DMS79 (cell line): ENCODE measurements around the gene UBE2R2.
"Not testable (repeated sequence)": the region's sequence is repeated elsewhere in the genome, so short reads cannot be mapped to it uniquely, and the experiment has no call there.

Experiments
- DNase-seq: peaks from one replicate; lab custom pipeline; 2025; lab: John Stamatoyannopoulos, UW

Gene UBE2R2

DNA sequence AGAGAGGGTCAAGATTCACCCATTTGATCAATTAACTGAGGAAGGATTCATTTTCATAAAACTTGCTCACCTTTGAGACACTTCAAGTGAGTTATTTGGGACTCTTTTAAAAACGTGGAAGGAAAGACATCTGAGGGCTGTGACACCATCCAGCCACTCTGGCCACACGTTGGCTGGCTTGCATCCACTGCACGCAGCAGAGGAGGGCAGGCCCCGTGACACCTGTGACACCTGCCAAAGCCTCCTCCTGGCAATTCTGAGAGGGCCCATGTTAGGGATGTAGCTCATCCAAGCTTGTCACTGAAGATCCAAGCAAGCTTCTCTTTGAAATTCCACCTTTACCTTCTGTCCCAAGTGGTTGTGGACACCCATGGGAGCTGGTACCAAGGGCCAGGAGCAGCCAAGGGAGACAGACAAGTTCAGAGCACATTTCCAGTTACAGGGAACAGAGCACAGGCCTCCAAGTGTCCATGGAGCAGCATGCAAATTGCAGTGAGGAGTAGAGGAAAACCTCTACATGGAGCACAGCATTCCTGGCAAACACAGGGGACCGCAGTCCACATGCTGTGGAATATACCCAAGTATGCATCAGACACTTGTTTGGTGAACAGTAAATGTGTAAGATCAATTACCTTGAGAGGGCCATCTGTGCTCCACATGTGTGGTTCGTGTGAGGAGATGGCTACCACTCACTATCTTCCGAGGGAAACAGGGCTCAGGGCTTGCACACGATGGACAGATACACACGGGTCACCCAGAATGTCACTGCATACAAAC lies 16.8 kb upstream of the UBE2R2 start:
- DNase-seq: no peak

- no peak for DNase-seq
These were observed 16.1 kb upstream of the UBE2R2 start for GRCh38 chr9:33800886-33801285.

DNA sequence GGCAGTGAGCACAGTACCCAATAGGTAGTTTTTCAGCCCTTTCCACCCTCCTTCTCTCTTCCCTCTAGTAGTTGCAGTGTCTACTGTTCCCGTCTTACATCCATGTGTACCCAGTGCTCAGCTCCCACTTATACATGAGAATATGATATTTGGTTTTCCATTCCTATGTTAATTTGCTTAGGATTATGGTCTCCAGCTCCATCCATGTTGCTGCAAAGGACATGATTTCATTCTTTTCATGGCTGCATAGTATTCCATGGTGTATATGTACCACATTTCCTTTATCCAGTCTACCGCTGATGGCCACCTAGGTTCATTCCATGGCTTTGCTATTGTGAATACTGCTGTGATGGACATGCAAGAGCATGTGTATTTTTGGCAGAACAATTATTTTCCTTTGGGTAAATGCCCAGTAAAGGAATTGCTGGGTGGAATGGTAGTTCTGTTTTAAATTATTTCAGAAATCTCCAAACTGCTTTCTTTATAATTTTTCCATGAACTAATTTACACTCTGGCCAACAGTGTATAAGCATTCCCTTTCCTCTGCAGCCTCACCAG lies 14.9 kb upstream of the UBE2R2 start:
- not testable (repeated sequence) for DNase-seq

DNA sequence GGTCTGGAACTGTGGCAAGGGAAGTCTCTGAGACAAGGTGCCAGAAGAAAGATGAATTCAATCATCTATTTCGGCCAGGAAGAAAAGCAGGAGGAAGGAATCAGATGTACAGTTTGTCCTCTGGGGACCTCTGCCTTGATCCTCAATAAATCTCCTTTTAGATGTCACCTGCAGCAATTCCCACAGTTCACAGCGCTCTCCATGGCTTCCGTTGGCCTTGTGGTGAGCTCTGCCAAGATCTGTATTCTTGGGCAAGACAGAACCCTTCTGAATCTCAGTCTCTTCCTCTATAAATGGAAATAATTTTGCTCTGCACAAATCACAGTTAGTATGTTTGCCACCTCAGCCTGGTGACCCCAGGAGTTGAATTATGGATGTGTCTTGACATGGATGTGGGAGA lies 12.8 kb upstream of the UBE2R2 start:
- DNase-seq: not testable (repeated sequence)

GRCh38 chr9:33807156-33807555 lies 9.8 kb upstream of the UBE2R2 start:
- not testable (repeated sequence) for DNase-seq

GRCh38 chr9:33808979-33809322 lies 8.0 kb upstream of the UBE2R2 start:
- DNase-seq: not testable (repeated sequence)

DNA sequence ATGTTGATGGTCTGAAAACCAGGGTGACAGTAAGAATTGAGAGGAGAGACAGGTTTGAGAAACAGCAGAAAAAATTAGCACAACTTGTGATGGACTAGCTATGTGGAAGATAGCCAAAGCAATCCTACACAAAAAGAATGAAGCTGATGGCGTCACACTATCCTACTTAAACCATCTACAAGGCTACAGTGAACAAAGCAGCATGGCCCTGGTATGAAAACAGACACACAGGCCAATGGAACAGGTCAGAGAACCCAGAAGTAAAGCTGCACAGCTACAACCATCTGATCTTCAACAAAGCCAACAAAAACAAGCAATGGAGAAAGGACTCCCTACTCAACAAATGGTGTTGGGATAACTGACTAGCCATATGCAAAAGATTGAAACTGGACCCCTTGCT lies 7.5 kb upstream of the UBE2R2 start:
- DNase-seq: no peak

- no peak for DNase-seq
These were observed 3.0 kb upstream of the UBE2R2 start for GRCh38 chr9:33813712-33814641.

GRCh38 chr9:33815781-33816180 lies 1.2 kb upstream of the UBE2R2 start:
- no peak for DNase-seq

DNA sequence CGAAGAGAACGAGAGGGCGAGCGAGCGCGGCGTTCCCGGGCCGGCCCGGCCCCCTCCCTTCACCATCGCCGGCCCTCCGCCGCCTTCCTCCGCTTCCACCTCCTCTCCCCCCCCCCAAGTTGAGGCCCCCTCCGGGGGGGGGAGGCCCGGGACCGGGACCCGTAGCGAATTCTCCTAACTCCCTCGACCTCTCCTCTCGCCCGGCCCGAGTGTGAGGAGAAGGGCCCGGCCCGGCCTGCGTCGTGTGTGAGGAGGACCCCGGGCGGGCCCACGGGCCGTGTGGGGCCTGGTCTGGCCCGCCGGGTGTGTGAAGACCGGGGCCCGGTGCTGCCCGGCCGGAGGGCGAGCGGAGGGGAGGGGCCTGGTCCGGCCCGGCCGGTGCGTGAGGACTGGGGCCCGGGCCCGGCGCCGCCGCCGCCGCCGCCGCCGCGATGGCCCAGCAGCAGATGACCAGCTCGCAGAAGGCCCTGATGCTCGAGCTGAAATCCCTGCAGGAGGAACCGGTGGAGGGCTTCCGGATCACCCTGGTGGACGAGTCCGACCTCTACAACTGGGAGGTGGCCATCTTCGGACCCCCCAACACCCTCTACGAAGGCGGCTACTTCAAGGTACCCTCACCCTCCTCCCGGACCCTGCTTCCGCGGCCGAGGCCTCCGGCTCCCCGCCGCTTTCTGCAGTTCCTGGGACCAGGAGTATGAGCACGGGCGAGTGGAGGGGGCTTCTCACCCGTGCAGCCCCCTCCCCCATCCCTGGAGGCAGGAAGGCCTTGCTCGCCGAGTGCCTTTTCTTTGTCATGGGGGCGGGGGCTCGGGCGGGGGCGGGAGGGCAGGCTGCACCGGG lies 587 bp downstream of the UBE2R2 start:
- DNase-seq: peak; percentile 71

- DNase-seq: no peak
These were observed 1.3 kb downstream of the UBE2R2 start for GRCh38 chr9:33818167-33818846.

GRCh38 chr9:33818847-33819500 lies 2.0 kb downstream of the UBE2R2 start:
- no peak for DNase-seq

GRCh38 chr9:33820231-33820745 lies 3.3 kb downstream of the UBE2R2 start:
- no peak for DNase-seq

DNA sequence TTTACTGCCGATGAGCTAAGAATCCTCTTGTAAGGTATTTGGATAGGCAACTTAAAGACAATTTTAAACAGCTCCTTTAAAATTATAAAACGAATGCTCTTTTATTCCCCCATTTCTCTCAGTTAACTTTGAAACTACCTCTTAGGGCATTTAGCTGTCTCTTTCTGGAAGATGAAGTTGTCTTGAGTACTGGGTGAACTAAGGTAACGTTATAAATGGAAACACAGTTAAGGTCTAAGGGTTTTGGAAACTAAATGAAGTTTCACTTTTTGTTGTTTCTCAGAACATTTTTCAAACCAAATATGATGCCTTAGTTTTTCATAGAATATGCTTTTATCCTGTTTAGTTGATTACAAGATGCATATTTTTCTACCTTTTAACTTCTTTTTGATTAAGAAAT lies 6.8 kb downstream of the UBE2R2 start:
- no peak for DNase-seq

DNA sequence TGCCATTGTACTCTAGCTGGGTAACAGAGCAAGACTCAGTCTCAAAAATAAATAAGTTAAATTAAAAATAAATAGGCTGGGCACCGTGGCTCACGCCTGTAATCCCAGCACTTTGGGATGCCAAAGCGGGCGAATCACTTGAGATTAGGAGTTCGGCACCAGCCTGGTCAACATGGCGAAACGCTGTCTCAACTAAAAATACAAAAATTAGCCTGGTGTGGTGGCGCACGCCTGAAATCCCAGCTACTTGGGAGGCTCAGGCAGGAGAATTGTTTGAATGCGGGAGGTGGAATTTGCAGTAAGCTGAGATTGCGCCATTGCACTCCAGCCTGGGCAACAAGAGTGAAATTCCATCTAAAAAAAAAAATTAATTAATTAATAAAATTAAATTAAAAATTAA lies 10.3 kb downstream of the UBE2R2 start:
- not testable (repeated sequence) for DNase-seq

DNA sequence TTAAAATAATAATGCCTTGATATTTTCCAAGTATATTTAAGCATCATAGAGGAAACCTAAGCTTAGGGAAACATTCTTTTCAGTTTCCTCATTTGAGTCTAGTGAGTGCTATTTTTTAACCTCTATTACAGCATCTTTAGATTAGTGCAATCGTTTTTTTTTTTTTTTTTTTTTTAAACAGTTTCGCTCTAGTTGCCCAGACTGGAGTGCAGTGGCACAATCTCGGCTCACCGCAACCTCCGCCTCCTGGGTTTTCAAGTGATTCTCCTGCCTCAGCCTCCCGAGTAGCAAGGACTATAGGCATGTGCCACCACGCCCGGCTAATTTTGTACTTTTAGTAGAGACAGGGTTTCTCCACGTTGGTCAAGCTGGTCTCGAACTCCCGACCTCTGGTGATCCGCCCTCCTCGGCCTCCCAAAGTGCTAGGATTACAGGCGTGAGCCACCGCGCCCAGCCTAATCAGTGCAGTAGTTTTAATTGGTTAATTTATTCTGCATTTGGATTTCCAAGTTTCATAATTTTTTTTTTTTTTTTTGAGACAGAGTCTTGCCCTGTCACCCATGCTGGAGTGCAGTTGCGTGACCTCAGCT lies 12.8 kb downstream of the UBE2R2 start:
- DNase-seq: not testable (repeated sequence)

GRCh38 chr9:33835625-33836260 lies 18.8 kb downstream of the UBE2R2 start:
- DNase-seq: no peak

GRCh38 chr9:33836261-33836660 lies 19.3 kb downstream of the UBE2R2 start:
- DNase-seq: not testable (repeated sequence)

DNA sequence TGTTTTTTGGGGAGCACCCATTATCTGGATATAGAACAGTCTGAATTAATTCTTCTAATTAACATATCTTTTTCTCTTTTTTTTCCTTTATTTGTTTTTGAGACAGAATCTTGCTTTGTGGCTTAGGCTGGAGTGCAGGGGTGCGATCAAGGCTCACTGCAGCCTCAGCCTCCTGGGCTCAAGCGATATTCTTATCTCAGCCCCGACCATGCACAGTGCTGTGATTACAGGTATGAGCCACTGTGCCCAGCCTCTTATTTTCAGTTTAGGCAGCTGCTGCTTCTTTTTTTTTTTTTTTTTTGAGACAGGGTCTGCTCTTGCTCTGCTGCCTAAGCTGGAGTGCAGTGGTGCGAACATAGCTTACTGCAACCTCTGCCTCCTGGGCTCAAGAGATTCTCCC lies 20.2 kb downstream of the UBE2R2 start:
- DNase-seq: no peak

- no peak for DNase-seq
These were observed 23.4 kb downstream of the UBE2R2 start for GRCh38 chr9:33840381-33840780.
